Amniotic stem cell (primary cell): Measurements from ENCODE around the gene APOC3.

Experiments used
- DNase-seq: peaks from one replicate; lab custom pipeline; 2025; lab: John Stamatoyannopoulos, UW

The APOC3 gene

DNA sequence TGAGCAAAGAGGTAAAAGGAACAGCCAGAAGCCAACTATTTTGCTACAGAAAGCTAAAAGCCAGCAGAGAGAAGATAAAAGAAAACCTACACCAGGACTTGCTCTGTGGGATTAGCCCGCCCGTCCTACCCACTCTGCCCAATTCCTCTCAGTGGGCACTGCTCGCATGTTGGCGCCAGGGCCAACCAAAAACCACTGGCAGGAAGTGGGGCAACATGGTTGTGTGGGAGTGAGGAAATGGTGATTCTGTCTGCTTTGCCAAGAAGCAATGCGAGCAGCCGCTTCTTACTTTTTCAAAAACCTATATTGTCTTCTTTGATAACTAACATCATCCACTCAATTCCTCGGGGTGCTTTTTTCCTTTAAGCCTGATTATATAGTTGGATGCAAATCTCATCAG lies 21.9 kb downstream of the APOC3 start:
- no peak for DNase-seq

DNA sequence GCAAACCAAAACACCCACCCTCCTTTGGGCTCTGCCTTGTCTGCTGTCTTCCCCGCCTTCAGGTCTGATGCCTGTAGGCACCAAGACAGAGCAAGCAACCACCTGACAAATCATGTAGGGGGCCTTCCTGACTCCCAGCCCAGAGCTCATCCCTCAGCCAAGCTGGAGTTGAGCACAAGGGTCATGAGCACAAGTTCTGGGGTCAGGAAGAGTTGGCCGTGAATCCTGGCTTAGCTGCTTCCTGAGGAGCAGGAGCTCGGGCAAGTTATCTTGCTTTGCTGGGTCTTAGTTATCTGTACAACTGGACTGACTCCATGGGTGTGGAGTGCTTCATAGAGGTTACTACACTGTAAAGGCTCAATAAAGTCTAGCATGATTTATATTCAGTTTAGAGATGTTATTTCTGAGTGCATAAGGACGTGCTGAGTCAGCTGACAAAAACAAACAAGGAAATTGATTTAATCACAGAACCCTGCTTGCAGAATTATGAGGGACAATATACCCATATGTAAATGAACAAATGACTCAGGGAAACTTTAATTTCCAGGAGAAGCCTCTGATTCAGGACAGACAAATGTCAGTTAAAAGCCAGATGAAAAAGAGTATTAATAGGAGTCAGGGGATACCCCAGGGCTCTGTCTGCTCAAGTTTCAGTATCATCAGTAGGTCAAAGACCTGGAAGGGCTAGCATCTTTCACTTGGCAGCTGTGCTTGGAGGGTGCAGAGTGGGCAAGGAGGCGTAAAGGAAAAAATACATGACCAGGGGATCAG lies 22.7 kb downstream of the APOC3 start:
- no peak for DNase-seq

DNA sequence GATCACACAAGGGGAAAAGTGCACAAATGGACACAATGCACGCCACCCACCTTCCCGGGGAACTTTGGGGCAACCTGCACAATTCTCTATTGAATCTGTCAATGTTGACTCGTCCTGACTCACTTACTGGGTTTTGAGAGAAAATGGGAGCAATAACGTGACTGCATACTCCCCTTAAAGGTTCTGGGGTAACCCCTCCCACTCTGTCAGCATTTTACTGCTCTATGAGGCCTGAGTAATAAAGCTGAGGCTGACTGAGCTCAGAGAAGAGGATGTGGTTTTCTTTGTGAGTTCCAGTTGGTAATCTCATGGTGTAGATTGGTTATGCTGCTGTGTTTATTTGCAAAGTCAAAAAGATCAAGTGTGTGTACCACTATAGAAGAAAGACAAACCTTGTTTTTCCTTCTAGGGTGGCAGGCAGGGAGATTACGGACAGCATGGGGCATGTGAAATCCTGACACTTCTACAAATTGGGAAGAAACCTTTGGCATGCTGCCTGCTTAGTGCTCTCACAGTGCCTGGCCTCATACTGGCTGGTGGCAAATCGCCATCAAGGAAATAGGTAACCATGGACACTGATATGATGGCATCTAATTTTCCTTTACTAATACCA lies 23.9 kb downstream of the APOC3 start:
- DNase-seq, result peak; percentile 64

GRCh38 chr11:116855413-116855812 lies 25.7 kb downstream of the APOC3 start:
- no peak for DNase-seq

DNA sequence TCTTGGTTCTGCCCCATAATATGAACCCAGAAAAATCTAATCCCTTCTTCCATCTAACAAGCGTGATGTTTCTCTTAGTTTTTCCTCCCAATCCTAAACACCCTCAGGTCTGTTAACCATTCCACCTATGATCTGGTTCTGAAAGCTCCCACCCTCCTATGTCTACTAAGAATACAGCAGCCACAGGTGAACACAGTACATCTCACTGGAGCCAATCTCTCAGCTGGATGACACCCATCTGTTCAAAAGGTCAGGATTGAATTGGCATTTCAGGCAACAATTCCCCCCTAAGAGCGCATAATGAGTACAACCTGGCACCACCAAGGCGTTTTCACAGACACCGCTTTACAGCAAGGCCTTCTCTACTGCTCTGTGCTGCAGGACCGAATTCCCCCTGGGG lies 26.7 kb downstream of the APOC3 start:
- no peak for DNase-seq

DNA sequence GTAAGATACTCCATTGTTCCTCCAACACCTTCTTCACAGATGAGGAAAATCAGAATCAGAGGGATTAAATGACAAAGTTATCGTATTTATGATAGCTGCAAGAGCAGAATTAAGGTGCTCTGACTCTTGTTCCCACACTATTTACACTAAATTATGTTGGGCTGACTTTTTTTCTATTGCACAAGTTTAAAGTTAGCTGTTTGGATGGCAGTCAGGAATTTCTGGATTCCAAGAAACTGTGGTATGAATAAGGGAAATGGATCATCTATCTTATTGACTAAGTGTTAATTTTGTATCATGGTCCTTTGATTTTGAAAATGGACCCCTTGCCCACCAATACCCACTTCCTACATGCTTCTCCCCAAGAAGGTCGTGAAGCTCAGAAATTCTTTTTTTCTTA lies 27.6 kb downstream of the APOC3 start:
- DNase-seq, result no peak

DNA sequence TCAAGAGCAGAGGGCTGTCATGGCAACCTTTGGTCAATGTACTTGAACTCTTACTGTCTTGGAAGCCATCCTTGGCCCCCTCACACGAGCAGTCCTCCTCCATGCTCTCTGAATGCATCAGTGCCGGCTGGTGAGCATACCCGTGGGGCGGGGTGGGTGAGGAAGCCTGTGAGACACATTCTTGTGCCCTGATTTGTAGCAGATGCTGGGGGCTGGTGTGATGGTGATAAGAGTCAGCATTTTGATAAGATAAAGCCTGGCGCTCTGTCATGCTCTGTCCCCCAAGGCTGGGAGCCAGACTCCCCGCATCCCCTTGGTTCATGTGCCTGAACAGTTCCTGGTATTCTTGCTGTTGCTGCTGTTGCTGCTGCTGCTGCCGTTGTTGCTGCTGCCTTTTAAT lies 28.2 kb downstream of the APOC3 start:
- no peak for DNase-seq

DNA sequence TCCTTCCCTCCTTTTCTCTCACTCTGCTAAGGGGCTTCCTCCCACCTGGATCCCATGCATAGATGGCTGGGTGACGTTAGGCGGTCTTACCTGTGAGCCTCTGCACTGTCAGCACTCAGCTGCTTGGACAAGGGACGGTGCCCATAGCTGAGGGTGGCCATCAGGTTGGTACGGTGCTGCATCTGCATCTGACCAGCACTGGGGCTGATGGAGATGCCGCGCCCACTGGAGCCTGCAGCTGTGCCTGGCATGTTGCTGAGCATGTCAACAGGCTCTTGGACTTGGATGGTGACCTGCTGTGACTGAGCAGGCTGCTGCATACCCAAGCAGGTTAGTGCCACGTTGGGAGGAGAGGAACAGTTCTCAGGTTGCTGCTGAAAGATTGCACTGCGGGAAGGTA lies 29.5 kb downstream of the APOC3 start:
- no peak for DNase-seq

DNA sequence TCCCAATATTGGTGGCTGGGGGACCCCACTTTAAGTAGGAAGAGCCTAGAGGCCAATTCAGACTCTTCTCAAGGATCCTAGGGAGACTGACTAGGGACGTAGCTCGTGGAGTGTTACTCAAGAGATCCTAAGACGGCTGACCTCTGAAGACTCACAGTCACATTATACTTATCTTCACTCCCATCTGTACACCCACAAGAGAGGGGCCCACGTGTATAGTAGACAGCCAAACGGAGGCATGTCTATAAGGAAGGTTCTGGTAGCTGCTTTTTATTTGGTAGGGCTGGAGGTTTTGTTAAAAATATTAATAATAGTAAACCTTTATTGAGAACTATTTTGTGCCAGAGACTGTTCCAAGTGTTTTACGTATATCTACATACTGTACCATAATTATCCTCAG lies 30.6 kb downstream of the APOC3 start:
- DNase-seq, result no peak

DNA sequence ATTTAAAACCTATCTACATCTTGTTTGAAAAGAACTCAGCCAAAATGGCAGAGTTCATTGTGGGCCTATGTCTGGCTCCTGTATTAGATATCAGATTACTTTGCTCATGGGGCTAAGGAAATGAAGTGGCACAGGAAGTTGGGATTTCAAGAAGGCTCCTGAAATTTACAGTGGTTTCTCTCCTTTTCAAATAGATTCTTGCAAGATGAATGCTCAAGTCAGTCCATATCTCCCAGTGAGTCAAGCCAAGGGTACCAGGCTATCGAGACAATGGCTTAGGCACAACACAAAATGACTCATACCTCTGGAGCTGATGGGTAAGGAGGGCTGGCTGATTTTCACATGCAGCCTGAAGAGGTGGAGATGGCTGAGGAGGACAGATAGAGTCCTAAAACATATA lies 31.8 kb downstream of the APOC3 start:
- DNase-seq, result no peak

DNA sequence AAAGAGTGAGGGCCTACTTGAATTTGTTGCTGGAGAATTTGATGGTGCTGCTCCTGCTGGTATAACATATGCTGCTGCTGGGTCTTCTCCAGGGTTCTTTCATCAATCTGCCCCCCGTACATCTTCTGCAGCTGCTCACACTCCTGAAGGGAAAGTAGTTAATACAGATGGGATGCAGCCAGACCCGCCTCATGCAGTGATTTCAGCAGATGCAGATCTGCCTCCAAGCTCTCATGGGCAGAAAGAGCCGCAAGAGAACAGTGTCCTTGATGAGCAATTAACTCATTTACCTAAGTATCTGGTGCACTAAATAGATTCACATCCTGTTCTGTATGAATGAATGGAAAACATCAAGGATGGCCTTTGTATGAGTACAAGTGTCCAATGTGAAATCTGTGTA lies 32.5 kb downstream of the APOC3 start:
- no peak for DNase-seq

DNA sequence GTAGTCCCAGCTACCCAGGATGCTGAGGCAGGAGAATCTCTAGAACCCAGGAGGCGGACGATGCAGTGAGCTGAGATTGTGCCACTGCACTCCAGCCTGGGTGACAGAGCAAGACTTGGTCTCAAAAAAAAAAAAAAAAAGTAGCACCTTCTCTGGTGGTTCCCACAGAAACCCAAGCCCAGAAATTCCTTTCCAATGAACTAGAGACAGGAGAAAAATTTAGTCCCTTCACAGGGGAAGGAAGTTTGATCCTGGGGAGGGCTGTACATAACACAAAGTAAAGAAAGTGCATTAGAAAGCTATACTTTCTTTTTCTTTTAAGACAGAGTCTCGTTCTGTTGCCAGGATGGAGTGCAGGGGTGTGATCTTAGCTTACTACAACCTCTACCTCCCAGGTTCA lies 33.2 kb downstream of the APOC3 start:
- DNase-seq, result no peak

- DNase-seq, result no peak
Observed at GRCh38 chr11:116864531-116864930, 34.8 kb downstream of the APOC3 start.

DNA sequence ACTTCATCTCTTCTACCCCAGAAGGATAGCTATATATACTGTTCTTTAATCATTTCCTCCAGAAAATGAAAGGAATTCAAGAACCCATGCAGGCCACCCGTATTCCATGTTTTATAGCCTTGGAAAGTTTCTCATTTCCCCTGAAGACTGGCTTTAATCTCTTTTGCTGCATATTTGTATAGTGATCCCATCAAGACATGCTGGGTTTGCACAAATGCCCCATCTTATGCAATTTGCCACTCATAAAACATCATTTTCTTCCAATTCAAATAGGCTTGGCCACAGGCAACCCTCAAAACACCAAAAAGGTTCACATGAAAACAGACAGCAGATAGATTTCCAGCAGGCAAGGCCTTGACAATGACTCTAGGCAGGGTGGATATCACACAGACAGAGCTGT lies 36.0 kb downstream of the APOC3 start:
- no peak for DNase-seq

DNA sequence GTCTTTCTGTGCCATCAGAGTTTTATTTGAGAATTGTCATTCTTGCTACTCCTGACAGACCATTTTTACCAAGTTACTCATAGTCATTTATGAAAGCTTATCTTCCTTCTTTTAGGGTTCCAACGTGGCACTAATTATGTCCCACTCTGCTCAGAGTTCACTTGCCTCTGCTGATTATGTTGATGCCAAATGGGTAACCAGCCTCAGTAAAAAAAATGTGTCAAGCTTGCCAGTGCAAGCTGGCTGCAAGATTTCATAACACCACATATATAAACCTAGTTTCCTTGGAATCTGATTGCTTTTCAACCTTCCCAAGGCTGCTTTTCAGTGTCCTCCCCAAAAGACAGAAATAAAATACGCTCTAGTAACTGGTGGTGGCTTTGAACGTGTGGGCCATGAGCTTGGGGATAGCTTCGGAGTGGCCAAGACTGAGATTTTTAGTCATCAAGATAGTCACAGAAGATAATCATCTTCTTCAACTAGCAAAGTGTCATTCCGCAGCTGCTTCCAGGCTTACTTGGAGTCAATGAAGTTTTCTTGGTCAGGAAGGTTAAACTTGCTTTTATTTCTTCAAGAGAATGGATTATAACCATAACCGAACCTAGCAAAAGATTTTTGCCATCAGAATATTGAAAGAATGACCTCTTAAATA lies 37.2 kb downstream of the APOC3 start:
- DNase-seq, result no peak

GRCh38 chr11:116867619-116868018 lies 37.9 kb downstream of the APOC3 start:
- DNase-seq, result no peak

DNA sequence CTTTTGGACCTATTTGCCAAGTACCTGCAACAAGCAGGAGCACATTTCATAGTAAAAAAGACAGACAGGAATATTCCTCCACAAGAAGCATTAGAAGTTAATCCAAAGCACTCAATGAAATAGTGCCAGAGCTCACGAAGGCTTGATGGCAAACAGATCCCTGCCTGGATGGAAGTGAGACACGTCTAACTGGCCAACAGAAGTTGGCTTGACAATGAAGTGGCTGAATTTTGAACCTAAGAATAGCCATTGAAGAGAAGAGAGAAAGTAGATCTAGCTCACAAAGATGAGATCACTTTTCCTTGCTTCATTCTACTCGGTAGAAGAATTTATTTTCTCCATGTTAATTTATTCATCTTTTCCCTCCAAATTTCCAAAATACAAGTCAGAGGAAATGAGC lies 38.4 kb downstream of the APOC3 start:
- no peak for DNase-seq

GRCh38 chr11:116869610-116870009 lies 39.9 kb downstream of the APOC3 start:
- DNase-seq, result no peak

- no peak for DNase-seq
Observed at GRCh38 chr11:116870054-116870453, 40.3 kb downstream of the APOC3 start.

- peak; percentile 29 for DNase-seq
Observed at GRCh38 chr11:116871248-116871647, 41.5 kb downstream of the APOC3 start.

DNA sequence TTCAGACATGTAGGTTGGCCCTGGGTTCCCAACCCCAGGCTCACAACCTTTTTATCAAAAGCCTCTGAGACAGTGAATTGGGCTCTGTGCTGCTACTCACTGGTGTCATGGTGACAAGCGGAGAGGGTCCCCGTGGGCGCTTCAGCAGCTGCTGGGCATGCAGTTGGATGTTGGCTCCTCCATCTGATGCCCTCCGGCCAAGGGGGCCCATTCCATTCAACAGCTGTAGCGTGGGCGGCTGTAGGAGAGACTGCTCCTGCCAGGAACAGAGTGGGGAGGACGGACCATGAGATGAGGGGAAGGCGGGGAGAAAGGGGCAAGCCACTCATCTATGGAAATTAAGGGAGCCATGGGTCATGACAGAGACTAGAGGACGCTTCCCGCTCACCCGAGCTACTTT lies 43.7 kb downstream of the APOC3 start:
- DNase-seq, result no peak

DNA sequence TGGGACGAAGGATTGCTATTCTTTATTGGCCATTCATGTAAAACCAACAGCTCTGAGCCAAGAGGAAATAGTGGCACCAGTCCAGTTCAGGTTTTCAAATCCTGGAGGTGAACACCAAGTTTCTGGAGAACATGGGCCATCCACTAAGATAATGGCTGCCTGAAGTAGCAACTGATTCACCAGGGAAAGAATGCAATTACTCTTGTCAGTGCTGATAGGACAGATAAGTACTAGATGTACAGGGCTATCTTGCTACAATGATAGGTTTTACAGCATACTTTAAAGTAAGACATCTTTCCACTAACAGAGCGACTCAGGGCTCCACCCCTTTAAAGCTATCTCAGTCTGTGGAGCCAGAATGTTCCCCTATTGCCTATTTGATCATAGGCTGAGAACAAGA lies 44.5 kb downstream of the APOC3 start:
- DNase-seq, result no peak

DNA sequence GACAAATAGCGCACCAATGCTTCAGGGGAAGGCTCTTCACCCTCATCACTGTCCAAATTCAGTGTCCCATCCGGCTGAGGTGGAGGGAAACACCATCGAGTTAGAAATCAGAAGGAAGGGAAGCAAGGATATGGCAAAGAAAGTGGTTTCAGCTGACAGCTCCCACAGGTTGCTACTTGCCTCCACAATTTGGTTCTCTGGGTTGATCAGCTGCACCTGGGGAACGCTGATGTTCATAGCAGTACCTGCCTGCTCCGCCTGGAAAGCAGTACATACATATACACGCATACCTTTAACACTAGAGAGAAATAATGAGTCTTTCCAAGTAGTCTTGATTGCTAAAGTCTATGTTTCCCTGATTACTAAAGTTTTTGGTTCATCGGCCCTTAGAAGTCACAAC lies 45.5 kb downstream of the APOC3 start:
- DNase-seq, result no peak

DNA sequence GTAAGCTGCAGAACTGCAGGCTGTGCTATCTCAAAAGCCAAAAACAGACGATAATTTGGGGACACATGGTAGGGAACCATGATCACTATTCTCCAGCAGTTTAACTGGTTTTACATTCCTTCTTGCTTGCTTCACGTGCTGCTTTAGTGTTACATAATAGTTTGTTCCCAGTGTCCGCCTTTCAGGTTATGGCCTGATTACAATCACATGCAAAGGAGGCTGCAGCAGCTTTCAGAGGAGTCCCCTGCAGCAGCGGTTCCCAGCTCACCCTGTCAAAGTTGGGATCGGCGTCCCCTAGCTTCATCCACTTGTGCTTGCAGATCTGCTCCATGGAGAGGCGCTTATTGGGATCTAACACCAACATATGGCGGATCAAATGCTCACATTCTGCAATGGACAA lies 46.9 kb downstream of the APOC3 start:
- DNase-seq, result no peak
